H1 (cell line): ENCODE measurements around the gene SYT6. TPM values are rescaled to one million over a fixed set of nuclear protein-coding genes. Genes with fewer than 3 reads are reported as not detected.

ENCODE experiments used
- CTCF ChIA-PET: fragments of 300-600 bp; sonication (Branson Sonifier 250); formaldehyde crosslinking; loops from one replicate; lab custom pipeline; 2021; ENCODE audit not compliant: partially characterized antibody; lab: Charles Lee
- POLR2A ChIA-PET: fragments of 300-600 bp; sonication (Branson Sonifier 250); formaldehyde crosslinking; loops from one replicate; lab custom pipeline; 2021; ENCODE audit warnings: inconsistent platforms; ENCODE audit not compliant: partially characterized antibody; lab: Charles Lee
- DNase-seq, 2 experiments: peaks; one replicate each; pipeline versions ENCODE4 v3.0.0 to v3.0.0-alpha.2; 2010 to 2022; ENCODE audit warnings: low spot score in 2 of 2, low read depth in 1 of 2, mixed read lengths in 1 of 2
- FAIRE-seq: peaks from 2 replicates; lab custom pipeline; 2011; peaks lifted over from hg19 to GRCh38; lab: Jason Lieb, UNC
- H2AFZ ChIP-seq: 2 replicates; pipeline ENCODE4 v1.8.1; 2012; ENCODE audit warnings: low read length, inconsistent platforms
- H2AK5ac ChIP-seq: 2 replicates; pipeline ENCODE4 v1.6.1; 2013; ENCODE audit warnings: low read depth, low read length
- H2BK120ac ChIP-seq: replicated peaks from 2 replicates; pipeline ENCODE3; 2013; ENCODE audit warnings: low read depth, low read length, inconsistent platforms
- H2BK12ac ChIP-seq: 2 replicates; pipeline ENCODE4 v1.6.1; 2013; ENCODE audit warnings: low read depth, low read length
- H2BK15ac ChIP-seq: 2 replicates; pipeline ENCODE4 v1.6.1; 2013; ENCODE audit warnings: low read length
- H2BK20ac ChIP-seq: 2 replicates; pipeline ENCODE4 v1.6.1; 2013; ENCODE audit warnings: low read length
- H2BK5ac ChIP-seq: 2 replicates; pipeline ENCODE4 v1.6.1; 2013; ENCODE audit warnings: low read depth, low read length
- H3K14ac ChIP-seq: 2 replicates; pipeline ENCODE4 v1.6.1; 2013; ENCODE audit warnings: inconsistent platforms; ENCODE audit not compliant: insufficient read length
- H3K18ac ChIP-seq: 2 replicates; pipeline ENCODE4 v1.6.1; 2013; ENCODE audit warnings: low read length; ENCODE audit errors: extremely low read depth
- H3K23ac ChIP-seq: 2 replicates; pipeline ENCODE4 v1.6.1; 2013; ENCODE audit warnings: inconsistent platforms; ENCODE audit not compliant: insufficient read length
- H3K23me2 ChIP-seq: 2 replicates; pipeline ENCODE4 v1.6.1; 2013; ENCODE audit warnings: low read depth, low read length
- H3K27ac ChIP-seq: 2 replicates; pipeline ENCODE4 v1.6.1; 2011; ENCODE audit warnings: low read depth, low read length, inconsistent platforms
- H3K27me3 ChIP-seq, 4 experiments: replicated peaks in 1 of 4; 1 replicate in 1 of 4; 2 replicates in 3 of 4; pipeline versions ENCODE4 v1.6.1 to v1.8.1; 2011 to 2013; ENCODE audit warnings: low read length in 3 of 4, mild to moderate bottlenecking in 3 of 4, inconsistent platforms in 2 of 4, mixed read lengths in 2 of 4, moderate library complexity in 1 of 4; ENCODE audit not compliant: control insufficient read depth in 3 of 4, insufficient read depth in 3 of 4; ENCODE audit errors: extremely low read depth in 1 of 4
- H3K36me3 ChIP-seq, 4 experiments: 2 replicates each; pipeline versions ENCODE4 v1.6.1 to v1.8.1; 2011 to 2013; ENCODE audit warnings: mild to moderate bottlenecking in 4 of 4, low read length in 3 of 4, moderate library complexity in 2 of 4, control low read depth in 1 of 4, inconsistent platforms in 1 of 4; ENCODE audit not compliant: insufficient read depth in 4 of 4, control insufficient read depth in 2 of 4
- H3K4ac ChIP-seq: replicated peaks from 2 replicates; pipeline ENCODE3; 2013; ENCODE audit warnings: low read length, low read depth, mixed read lengths, inconsistent platforms; ENCODE audit not compliant: insufficient read length
- H3K4me1 ChIP-seq, 4 experiments: replicated peaks in 1 of 4; 1 replicate in 1 of 4; 2 replicates in 3 of 4; pipeline versions ENCODE4 v1.6.1 to v1.8.1; 2011 to 2013; ENCODE audit warnings: low read length in 3 of 4, inconsistent platforms in 2 of 4, mixed read lengths in 1 of 4; ENCODE audit not compliant: insufficient read depth in 4 of 4, control insufficient read depth in 3 of 4
- H3K4me2 ChIP-seq, 2 experiments: 2 replicates each; pipeline versions ENCODE4 v1.6.1 to v1.8.1; 2011 to 2013; ENCODE audit warnings: low read depth in 2 of 2, low read length in 2 of 2, control low read depth in 1 of 2, inconsistent platforms in 1 of 2, mild to moderate bottlenecking in 1 of 2; ENCODE audit not compliant: insufficient read depth in 1 of 2
- H3K4me3 ChIP-seq, 4 experiments: fragments of 200-600, 300-600 bp in 1 of 4; sonication (generic), shearing (Covaris generic), sonication (Bioruptor Twin) in 1 of 4; 2 replicates each; pipeline versions ENCODE4 v1.5.1 to v1.8.1; 2011 to 2016; ENCODE audit warnings: low read length in 4 of 4, low read depth in 3 of 4, control low read depth in 2 of 4, inconsistent platforms in 2 of 4, mild to moderate bottlenecking in 2 of 4, mixed read lengths in 1 of 4, moderate library complexity in 1 of 4; ENCODE audit not compliant: insufficient read depth in 2 of 4; ENCODE audit errors: extremely low read depth in 1 of 4
- H3K56ac ChIP-seq: replicated peaks from 2 replicates; pipeline ENCODE3; 2013; ENCODE audit warnings: low read depth, mild to moderate bottlenecking, mixed read lengths, low read length, inconsistent platforms; ENCODE audit not compliant: insufficient read length
- H3K79me1 ChIP-seq: 2 replicates; pipeline ENCODE4 v1.6.1; 2013; ENCODE audit warnings: low read depth, low read length, control low read depth
- H3K79me2 ChIP-seq, 2 experiments: 2 replicates each; pipeline versions ENCODE4 v1.6.1 to v1.8.1; 2012 to 2013; ENCODE audit warnings: low read length in 2 of 2, mild to moderate bottlenecking in 2 of 2, inconsistent platforms in 1 of 2; ENCODE audit not compliant: insufficient read depth in 2 of 2, control insufficient read depth in 1 of 2
- H3K9ac ChIP-seq, 4 experiments: replicated peaks in 1 of 4; 1 replicate in 1 of 4; 2 replicates in 3 of 4; pipeline versions ENCODE4 v1.6.1 to v1.8.1; 2011 to 2013; ENCODE audit warnings: low read depth in 3 of 4, low read length in 3 of 4, control low read depth in 2 of 4, mild to moderate bottlenecking in 2 of 4, moderate library complexity in 2 of 4, inconsistent platforms in 1 of 4; ENCODE audit errors: extremely low read depth in 1 of 4
- H3K9me3 ChIP-seq, 2 experiments: 2 replicates each; pipeline versions ENCODE4 v1.6.1 to v1.8.1; 2012 to 2013; ENCODE audit warnings: mild to moderate bottlenecking in 2 of 2, moderate library complexity in 2 of 2, control low read depth in 1 of 2, inconsistent platforms in 1 of 2, low read depth in 1 of 2, low read length in 1 of 2, mixed read lengths in 1 of 2; ENCODE audit not compliant: insufficient read depth in 2 of 2
- H4K20me1 ChIP-seq, 2 experiments: replicated peaks in 1 of 2; 2 replicates each; pipeline versions ENCODE3 to v1.8.1; 2011 to 2013; ENCODE audit warnings: inconsistent platforms in 2 of 2, low read length in 2 of 2, mild to moderate bottlenecking in 1 of 2; ENCODE audit not compliant: insufficient read depth in 2 of 2, control insufficient read depth in 1 of 2
- H4K5ac ChIP-seq: 2 replicates; pipeline ENCODE4 v1.6.1; 2013; ENCODE audit warnings: low read length, low read depth, mixed read lengths, inconsistent platforms; ENCODE audit not compliant: insufficient read length
- H4K8ac ChIP-seq: 2 replicates; pipeline ENCODE4 v1.8.0; 2013; ENCODE audit warnings: mild to moderate bottlenecking, moderate library complexity, low read length, inconsistent platforms; ENCODE audit not compliant: insufficient read depth; ENCODE audit errors: extremely low read depth
- H4K91ac ChIP-seq: replicated peaks from 2 replicates; pipeline ENCODE3; 2013; ENCODE audit warnings: low read length, mixed read lengths, inconsistent platforms; ENCODE audit not compliant: insufficient read length
- CREB1 ChIP-seq: IDR thresholded peaks from 2 replicates; pipeline ENCODE4 v1.6.1; 2012; ENCODE audit warnings: inconsistent platforms
- EP300 ChIP-seq, 2 experiments: IDR thresholded peaks; 1 replicate in 1 of 2; 2 replicates in 1 of 2; pipeline ENCODE4 v1.6.1; 2011 to 2012; ENCODE audit warnings: low read depth in 2 of 2, low read length in 2 of 2, mild to moderate bottlenecking in 2 of 2, borderline replicate concordance in 1 of 2, inconsistent platforms in 1 of 2, moderate library complexity in 1 of 2
- SIN3A ChIP-seq, 2 experiments: IDR thresholded peaks in 1 of 2; conservative IDR thresholded peaks in 1 of 2; 2 replicates each; pipeline ENCODE4 v1.6.1; 2011 to 2012; ENCODE audit warnings: low read length in 2 of 2, improper control_type of control experiment in 1 of 2, low read depth in 1 of 2, mild to moderate bottlenecking in 1 of 2
- SIX5 ChIP-seq: IDR thresholded peaks from 2 replicates; pipeline ENCODE4 v1.6.1; 2011; ENCODE audit warnings: mild to moderate bottlenecking, low read depth, low read length
- TAF7 ChIP-seq: optimal IDR thresholded peaks from 2 replicates; pipeline ENCODE3; 2011; ENCODE audit warnings: low read depth, mild to moderate bottlenecking, inconsistent platforms, low read length, moderate library complexity, borderline replicate concordance
- WGBS, 2 experiments: shearing (Covaris generic) in 1 of 2; methylation state at CpG; one replicate each; pipeline versions ENCODE4 v1.1.6 to v1.1.7; 2013 to 2015; ENCODE audit warnings: low lambda C conversion rate in 2 of 2, mixed read lengths in 2 of 2, inconsistent platforms in 1 of 2, low coverage in 1 of 2, missing lambda C conversion rate in 1 of 2; ENCODE audit not compliant: insufficient replicate concordance in 2 of 2, insufficient coverage in 1 of 2, insufficient read length in 1 of 2; ENCODE audit errors: extremely low coverage in 1 of 2, missing lambda C conversion rate in 1 of 2; 5-methylcytosine and 5-hydroxymethylcytosine counted together
- polyA plus RNA-seq, 7 experiments: library from polyadenylated mRNA; depleted of rRNA in 3 of 7; stranded (reverse) in 5 of 7; unstranded in 2 of 7; fragments of >200 nt in 5 of 7; fragments of 200-250 nt in 2 of 7; gene quantifications; 1 replicate in 5 of 7; 2 replicates in 1 of 7; 4 replicates in 1 of 7; pipeline versions ENCODE4 v1.2.1 to v1.2.3, GENCODE V29; 2011 to 2013; ENCODE audit warnings: missing spikeins in 2 of 7, mixed read lengths in 2 of 7
- total RNA-seq: library from RNA; stranded (reverse); fragmentation: NEBNext Ultra II Directional; extraction: Animal tissue kit (Norgen Biotek cat#: 25700); gene quantifications from 2 replicates; pipeline ENCODE4 v1.2.1, GENCODE V29; 2021

SYT6 gene
- total and polyA plus RNA-seq, 2 of the 8 experiments (the other 6 are each of a cell fraction or from before 2014, with no cell fraction given) = 33.7 to 83.5 TPM

DNA sequence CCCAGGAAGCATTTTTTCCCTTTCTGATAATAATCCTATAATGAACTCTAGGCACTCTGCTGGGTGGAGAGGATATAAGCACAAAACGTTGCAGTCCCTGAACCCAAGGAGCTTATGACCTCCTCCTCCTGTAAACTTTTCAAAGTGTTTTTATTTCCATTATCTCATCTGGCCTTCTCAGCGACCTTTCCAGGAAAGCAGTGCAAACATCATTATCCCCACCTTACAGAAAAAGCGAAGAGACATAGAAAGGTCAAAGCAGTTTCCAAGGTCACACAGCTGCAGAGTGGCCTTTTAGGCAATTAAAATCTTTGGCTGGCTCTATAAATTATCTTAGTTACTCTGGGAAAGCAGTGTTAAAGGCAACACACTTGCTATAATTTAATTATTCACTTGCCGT, 110.6 kb downstream of the SYT6 start:
- no peaks in the 10 kb centered on the region for H3K79me1 ChIP-seq
- H2BK15ac ChIP-seq = no peak overlapping the region
- peaks cover 0 to 6% (median 0%) of the 10 kb centered on the region in 4 experiments; a peak in 1 of 8 replicates for H3K36me3 ChIP-seq
- H3K23ac ChIP-seq = no peak overlapping the region
- H3K4me3 ChIP-seq = no peak overlapping the region
- no peak overlapping the region for H4K91ac ChIP-seq
- no peak overlapping the region for H4K5ac ChIP-seq
- no peak overlapping the region for H4K8ac ChIP-seq
- no peak overlapping the region for H3K4me2 ChIP-seq
- peaks cover 7 to 18% of the 10 kb centered on the region in 2 experiments; a peak in 2 of 4 replicates for H3K9me3 ChIP-seq
- H3K27ac ChIP-seq = no peak overlapping the region
- ChIA-PET CTCF (interaction anchor here (1.2 kb wide), 1 partner anchor 58 kb away, joined by 3 read pairs; no protein-coding TSS in a partner anchor), POLR2A (no interaction called here)
- H3K4me1 ChIP-seq = peaks cover 2 to 12% (median 10%) of the 10 kb centered on the region in 4 experiments; a peak in 4 of 7 replicates
- H3K27me3 ChIP-seq = no peaks in the 10 kb centered on the region
- no peak overlapping the region for H3K14ac ChIP-seq
- H2AK5ac ChIP-seq = no peak overlapping the region
- H4K20me1 ChIP-seq = no peaks in the 10 kb centered on the region
- TF ChIP-seq CREB1 (no peak), TAF7 (no peak), SIN3A (conservative IDR thresholded peaks at IDR 0.05 in 1 of 2, IDR thresholded peaks at IDR 0.05 in 1 of 2; ENCODE audit: low read depth in 1 of 2, low read length in 2 of 2) (no peak), EP300 (IDR thresholded peaks at IDR 0.05; ENCODE audit: borderline replicate concordance in 1 of 2, low read depth in 2 of 2, low read length in 2 of 2) (no peak), SIX5 (no peak)
- no peak overlapping the region for H3K9ac ChIP-seq
- no peak overlapping the region for H2AFZ ChIP-seq
- no peaks in the 10 kb centered on the region for H3K79me2 ChIP-seq
- H2BK120ac ChIP-seq = no peak overlapping the region
- H2BK20ac ChIP-seq = peak overlapping the region; percentile 93; the same call in 1 of the 2 replicates
- FAIRE-seq (no peak), DNase-seq (no peak)
- H3K56ac ChIP-seq = no peak overlapping the region
- H3K4ac ChIP-seq = no peak overlapping the region
- 87% methylated on average over 4 of the region's 4 CpGs; no CpG with 5 or more reads in 1 of the 2 experiments for WGBS, 2 experiments
- no peaks in the 10 kb centered on the region; the same call in 1 of the 2 replicates for H3K23me2 ChIP-seq
- H2BK12ac ChIP-seq = no peak overlapping the region
- H3K18ac ChIP-seq = no peak overlapping the region; the same call in 1 of the 2 replicates
- H2BK5ac ChIP-seq = no peak overlapping the region
